ENCODE data around the gene ALDH3B2.
"Not testable (repeated sequence)": the region's sequence is repeated elsewhere in the genome, so short reads cannot be mapped to it uniquely, and the experiment has no call there.

ALDH3B2 gene

GRCh38 chr11:67674442-67674871, at the start of gene ALDH3B2:
Gene ALDH3B2 (minus strand): TSS chr11:67674623. CDS start chr11:67666935, 7,688 bp downstream.
- DNase-seq, result no peak

GRCh38 chr11:67723036-67723435, 48.6 kb upstream of the ALDH3B2 start:
- not testable (repeated sequence) for DNase-seq

DNA sequence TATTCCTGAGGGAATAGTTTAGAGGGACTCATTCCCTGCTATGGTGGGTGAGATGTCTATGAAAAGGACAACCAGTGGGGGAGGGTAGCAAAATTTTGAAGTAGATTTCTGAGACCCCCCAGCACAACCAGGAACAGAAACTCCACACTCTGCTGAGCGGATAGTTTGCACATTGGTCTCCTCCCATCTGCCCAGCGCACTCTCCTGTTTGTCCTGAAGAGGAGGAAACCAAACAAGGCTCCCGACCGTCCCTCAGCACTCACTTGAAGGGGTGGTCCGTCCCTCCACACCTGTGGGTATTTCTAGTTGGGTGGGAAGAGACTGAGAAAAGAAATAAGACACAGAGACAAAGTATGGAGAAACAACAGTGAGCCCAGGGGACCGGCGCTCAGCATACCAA, 41.8 kb upstream of the ALDH3B2 start:
- DNase-seq, result not testable (repeated sequence)

GRCh38 chr11:67715801-67716200, 41.4 kb upstream of the ALDH3B2 start:
- not testable (repeated sequence) for DNase-seq

- DNase-seq, result not testable (repeated sequence)
Measured at GRCh38 chr11:67713892-67714509, 39.6 kb upstream of the ALDH3B2 start.

DNA sequence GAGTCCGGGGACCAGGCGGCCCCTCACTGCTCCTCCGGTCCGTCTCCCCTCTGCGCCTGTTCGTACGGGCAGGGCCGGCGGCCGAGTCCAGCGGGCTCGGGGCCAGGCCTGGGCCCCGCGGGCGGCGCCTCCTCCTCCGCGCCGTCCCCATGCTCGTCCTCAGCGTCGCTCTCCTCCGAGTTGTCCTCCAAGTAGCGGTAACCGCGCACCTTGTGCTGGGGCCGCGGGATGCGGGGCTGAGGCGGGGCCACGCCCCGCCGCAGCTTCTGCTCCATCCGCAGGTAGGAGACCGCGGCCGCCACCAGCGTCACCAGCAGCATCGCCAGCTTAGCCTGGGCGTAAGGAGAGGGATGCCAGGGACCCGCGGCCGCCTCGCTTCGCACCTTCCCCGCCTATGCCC, 37.3 kb upstream of the ALDH3B2 start:
- DNase-seq, result not testable (repeated sequence)

DNA sequence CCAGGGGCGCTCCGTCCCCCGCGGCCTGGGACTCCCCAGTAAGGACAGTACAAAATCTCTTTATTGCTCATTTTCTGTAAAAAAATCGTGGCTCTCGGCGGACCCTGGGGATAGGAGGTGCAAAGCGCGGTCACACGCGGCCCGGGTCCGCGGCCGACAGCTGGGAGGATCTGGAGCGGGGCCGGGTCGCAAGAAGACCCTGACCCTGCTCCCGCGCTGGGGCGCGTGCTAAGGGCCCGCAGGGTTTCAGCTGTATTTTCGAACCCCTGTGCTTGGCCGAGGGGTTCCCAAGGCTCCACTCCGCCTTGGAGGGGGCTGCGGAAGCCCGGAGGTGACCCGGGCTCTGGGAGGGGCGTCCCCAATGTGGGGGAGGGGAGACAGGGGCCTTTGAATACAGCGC, 36.8 kb upstream of the ALDH3B2 start:
- DNase-seq, result not testable (repeated sequence)

- not testable (repeated sequence) for DNase-seq
Measured at GRCh38 chr11:67709806-67710205, 35.4 kb upstream of the ALDH3B2 start.

DNA sequence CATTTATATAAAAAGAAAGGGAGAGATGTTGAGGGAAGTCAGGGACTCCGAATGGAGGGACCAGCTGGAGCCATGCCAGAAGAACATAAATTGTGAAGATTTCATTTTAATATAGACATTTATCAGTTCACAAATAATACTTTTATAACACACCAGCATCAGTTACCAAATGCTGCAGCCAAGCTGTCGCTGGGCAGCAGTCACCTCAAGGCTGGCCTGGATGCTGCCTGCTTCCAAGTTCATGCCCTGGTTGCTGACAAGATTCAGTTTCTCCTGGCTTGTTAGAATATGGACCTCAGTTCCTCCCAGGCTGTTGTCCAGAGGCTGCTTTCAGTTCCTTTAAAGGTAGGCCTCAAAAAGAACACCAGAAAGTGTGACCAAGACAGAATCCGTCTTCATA, 30.8 kb upstream of the ALDH3B2 start:
- DNase-seq, result no peak

DNA sequence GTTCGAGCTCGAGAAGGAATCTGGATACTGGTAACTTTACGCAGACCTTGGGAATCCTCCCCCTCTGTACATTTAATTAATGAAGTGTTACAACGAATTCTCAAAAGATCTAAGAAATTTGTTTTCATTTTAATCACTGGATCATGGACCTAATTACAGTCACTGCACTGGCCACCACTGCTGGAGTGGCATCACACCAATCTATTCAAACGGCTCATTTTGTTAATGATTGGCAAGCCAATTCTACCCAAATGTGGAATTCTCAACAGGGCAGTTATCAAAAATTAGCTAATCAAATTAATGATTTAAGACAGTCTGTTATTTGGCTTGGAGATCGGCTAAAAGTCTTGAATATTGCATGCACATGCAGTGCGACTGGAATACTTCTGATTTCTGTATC, 30.1 kb upstream of the ALDH3B2 start:
- DNase-seq, result no peak

DNA sequence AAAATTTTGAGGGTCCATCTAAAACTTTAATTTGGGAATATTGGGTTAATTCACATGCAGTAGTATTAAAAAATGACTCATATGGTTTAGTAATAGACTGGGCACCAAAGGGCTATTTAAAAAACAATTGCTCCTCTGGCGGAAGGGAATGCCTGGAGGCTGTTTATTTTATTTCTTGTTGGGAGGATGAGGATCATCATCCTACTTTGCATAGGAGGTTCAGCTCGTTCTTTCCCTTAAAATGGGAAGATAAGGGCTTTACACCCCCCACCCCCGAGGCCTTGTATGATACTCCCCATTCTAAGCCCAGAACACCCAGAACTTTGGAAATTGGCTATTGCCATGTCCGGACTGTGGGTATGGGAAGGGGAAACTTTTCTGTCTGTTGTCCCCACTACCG, 29.3 kb upstream of the ALDH3B2 start:
- not testable (repeated sequence) for DNase-seq

GRCh38 chr11:67700548-67701262, 26.3 kb upstream of the ALDH3B2 start:
- no peak for DNase-seq

DNA sequence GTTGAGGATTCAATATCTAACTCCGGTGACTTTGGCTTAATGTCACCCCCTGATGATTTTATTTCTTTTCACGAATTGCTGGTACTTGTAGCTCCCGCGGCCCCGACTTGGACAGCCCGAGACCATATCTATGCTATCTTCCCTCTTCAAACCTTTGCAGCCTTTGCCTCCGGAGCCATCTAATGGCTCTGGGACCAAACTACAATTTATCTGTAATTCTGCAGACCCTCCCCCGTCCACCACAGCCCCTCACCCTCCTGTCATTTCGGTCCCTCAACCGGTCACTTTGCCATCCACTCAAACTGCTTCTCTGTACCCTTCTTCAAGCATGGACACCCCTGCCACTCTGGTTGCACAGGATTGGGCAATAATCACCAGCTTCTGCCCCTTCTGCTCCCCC, 25.7 kb upstream of the ALDH3B2 start:
- no peak for DNase-seq

DNA sequence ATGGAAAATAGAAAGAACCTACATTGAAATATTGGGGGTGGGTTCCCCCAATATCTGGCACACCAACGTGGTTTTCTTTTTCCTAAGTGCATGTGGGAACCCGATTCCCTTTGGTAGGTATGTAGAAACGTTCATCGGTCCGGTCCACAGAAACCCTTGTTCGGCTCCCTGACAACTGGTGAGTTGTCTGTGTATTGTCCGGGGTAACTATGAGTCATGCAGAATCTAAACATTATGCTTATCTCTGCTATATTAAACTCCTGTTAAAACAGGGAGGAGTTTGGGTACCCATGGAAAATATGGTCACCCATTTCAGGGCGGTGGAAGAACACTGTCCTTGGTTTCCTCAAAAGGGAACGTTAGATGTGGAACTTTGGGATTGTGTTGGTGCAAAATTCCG, 25.1 kb upstream of the ALDH3B2 start:
- no peak for DNase-seq

GRCh38 chr11:67698247-67698646, 23.8 kb upstream of the ALDH3B2 start:
- no peak for DNase-seq

DNA sequence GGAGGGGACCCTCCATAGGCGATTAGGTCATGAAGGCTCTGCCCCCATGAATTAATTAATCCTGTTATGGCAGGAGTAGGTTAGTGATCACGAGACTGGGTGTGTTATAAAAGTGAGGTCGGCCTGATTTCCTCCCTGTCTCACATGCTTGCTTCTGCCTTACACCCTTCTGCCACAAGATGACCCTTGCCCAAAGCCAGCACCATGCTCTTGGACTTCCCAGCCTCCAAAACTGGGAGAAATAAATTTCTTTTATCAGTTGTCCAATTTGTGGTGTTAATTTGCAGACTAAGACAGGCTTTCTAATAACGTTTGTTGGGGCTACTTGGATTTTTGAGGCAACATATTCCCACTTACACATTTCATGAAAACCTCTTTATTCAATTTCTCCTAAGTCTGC, 23.4 kb upstream of the ALDH3B2 start:
- DNase-seq, result no peak

- DNase-seq, result no peak
Measured at GRCh38 chr11:67696998-67697397, 22.6 kb upstream of the ALDH3B2 start.

DNA sequence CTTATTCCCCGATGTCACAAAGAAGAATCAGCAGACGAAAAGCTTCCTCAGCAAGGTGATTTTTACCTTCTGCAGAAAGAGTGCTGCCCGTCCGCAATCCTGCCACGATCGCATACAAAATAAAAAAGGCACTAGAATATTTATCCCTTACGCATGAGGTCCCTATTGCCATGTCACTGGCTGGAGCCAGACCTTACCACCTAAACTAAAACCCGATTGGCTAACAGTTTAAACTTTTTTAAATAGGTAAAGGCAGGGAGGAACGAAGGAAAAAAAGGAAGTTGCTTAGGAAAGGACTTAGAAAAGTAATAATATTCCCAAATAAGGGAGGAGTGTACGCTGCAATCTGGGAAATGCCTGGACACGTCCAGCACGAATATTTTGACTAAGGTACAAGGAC, 21.2 kb upstream of the ALDH3B2 start:
- no peak for DNase-seq

GRCh38 chr11:67694875-67695555, 20.6 kb upstream of the ALDH3B2 start:
- DNase-seq, result no peak

GRCh38 chr11:67691149-67691548, 16.7 kb upstream of the ALDH3B2 start:
- no peak for DNase-seq

- DNase-seq, result no peak
Measured at GRCh38 chr11:67689178-67689577, 14.8 kb upstream of the ALDH3B2 start.

GRCh38 chr11:67687986-67688385, 13.6 kb upstream of the ALDH3B2 start:
- DNase-seq, result no peak
